ENCODE results near the gene NACA. TPM values are rescaled to one million over a fixed set of nuclear protein-coding genes. Genes with fewer than 3 reads are reported as not detected.
"Not testable (repeated sequence)": the region's sequence is repeated elsewhere in the genome, so short reads cannot be mapped to it uniquely, and the experiment has no call there.

The NACA gene
- total RNA-seq, 1 experiment from 2014 or later = 896 TPM

DNA sequence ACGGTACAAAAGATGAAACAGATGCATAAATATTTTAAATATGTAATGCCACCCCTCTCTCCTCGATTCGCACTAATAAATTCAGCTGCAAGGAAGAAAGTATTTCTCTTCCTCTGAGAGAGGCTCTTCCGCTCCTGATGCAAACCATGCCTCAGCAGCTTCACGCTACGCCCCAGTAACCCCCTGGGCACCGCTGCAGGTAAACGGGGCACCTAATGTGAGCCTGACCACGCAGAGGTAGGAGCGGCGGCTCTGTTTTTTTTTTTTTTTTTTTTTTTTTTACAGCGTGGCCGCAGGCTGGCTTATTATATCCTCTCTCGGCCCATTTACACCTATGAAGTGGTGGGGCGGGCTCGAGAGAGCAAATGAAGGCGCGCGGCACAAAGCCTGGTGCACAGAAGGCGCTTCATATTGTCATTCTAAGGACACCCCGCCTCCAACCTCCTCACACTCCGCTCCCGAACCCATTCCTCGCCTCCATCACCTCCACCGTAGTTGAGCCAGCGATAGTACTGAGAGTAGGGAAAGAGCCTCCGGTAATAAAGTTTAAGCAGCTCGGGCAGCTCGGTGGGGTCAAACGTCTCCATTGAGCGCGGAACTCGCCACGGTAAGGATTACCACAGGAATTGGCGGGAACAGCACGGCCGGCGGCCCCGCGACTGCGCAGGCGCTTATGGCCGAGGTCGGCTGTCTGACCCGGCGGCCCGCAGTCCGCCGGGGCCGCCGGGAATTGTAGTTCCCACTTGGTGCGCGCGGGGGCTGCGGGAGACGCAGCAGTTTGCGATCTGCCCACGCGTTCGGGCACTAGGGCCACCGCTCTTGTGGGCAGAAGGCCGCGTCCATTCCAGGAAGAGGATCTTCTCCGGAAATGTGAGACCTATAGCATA, 26.9 kb upstream of the NACA start, which contains the start of gene PRIM1 (continued):
- TF ChIP-seq, protein P1, sequence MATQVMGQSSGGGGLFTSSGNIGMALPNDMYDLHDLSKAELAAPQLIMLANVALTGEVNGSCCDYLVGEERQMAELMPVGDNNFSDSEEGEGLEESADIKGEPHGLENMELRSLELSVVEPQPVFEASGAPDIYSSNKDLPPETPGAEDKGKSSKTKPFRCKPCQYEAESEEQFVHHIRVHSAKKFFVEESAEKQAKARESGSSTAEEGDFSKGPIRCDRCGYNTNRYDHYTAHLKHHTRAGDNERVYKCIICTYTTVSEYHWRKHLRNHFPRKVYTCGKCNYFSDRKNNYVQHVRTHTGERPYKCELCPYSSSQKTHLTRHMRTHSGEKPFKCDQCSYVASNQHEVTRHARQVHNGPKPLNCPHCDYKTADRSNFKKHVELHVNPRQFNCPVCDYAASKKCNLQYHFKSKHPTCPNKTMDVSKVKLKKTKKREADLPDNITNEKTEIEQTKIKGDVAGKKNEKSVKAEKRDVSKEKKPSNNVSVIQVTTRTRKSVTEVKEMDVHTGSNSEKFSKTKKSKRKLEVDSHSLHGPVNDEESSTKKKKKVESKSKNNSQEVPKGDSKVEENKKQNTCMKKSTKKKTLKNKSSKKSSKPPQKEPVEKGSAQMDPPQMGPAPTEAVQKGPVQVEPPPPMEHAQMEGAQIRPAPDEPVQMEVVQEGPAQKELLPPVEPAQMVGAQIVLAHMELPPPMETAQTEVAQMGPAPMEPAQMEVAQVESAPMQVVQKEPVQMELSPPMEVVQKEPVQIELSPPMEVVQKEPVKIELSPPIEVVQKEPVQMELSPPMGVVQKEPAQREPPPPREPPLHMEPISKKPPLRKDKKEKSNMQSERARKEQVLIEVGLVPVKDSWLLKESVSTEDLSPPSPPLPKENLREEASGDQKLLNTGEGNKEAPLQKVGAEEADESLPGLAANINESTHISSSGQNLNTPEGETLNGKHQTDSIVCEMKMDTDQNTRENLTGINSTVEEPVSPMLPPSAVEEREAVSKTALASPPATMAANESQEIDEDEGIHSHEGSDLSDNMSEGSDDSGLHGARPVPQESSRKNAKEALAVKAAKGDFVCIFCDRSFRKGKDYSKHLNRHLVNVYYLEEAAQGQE (IDR thresholded peaks at IDR 0.05; ENCODE audit: low read depth) = no peak
- TF ChIP-seq, protein P2, sequence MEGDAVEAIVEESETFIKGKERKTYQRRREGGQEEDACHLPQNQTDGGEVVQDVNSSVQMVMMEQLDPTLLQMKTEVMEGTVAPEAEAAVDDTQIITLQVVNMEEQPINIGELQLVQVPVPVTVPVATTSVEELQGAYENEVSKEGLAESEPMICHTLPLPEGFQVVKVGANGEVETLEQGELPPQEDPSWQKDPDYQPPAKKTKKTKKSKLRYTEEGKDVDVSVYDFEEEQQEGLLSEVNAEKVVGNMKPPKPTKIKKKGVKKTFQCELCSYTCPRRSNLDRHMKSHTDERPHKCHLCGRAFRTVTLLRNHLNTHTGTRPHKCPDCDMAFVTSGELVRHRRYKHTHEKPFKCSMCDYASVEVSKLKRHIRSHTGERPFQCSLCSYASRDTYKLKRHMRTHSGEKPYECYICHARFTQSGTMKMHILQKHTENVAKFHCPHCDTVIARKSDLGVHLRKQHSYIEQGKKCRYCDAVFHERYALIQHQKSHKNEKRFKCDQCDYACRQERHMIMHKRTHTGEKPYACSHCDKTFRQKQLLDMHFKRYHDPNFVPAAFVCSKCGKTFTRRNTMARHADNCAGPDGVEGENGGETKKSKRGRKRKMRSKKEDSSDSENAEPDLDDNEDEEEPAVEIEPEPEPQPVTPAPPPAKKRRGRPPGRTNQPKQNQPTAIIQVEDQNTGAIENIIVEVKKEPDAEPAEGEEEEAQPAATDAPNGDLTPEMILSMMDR (IDR thresholded peaks at IDR 0.05 in 2 of 3, conservative IDR thresholded peaks at IDR 0.05 in 1 of 3; ENCODE audit: borderline replicate concordance in 1 of 3, insufficient read depth in 1 of 3, low read depth in 2 of 3, low read length in 2 of 3) = no peak
- TF ChIP-seq, protein P3, sequence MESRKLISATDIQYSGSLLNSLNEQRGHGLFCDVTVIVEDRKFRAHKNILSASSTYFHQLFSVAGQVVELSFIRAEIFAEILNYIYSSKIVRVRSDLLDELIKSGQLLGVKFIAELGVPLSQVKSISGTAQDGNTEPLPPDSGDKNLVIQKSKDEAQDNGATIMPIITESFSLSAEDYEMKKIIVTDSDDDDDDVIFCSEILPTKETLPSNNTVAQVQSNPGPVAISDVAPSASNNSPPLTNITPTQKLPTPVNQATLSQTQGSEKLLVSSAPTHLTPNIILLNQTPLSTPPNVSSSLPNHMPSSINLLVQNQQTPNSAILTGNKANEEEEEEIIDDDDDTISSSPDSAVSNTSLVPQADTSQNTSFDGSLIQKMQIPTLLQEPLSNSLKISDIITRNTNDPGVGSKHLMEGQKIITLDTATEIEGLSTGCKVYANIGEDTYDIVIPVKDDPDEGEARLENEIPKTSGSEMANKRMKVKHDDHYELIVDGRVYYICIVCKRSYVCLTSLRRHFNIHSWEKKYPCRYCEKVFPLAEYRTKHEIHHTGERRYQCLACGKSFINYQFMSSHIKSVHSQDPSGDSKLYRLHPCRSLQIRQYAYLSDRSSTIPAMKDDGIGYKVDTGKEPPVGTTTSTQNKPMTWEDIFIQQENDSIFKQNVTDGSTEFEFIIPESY (IDR thresholded peaks at IDR 0.05; ENCODE audit: extremely low read depth, insufficient replicate concordance, low read length) = no peak
- no peak for TF ChIP-seq CBX3 (IDR thresholded peaks at IDR 0.05; ENCODE audit: low read depth)

DNA sequence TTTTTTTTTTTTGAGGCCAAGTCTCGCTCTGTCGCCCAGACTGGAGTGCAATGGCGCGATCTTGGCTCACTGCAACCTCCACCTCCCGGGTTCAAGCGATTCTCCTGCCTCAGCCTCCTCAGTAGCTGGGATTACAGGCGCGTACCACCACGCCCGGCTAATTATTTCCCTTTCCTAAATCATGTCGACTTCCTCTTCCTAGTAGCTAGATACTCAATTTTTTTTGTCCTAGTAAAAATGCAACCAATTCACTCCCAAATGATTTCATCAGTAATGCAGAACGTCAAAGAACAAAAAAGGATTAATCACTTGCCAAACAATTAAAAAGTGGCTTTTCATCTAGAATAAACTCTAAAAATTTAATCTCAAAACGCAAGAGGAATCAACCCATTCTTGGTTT, 25.5 kb upstream of the NACA start:
- DNase-seq (ENCODE audit: low read depth, low spot score); ATAC-seq; H3K9ac ChIP-seq (ENCODE audit: low read length); H3K27me3 ChIP-seq (ENCODE audit: insufficient read depth, low read length); RAD21 ChIA-PET (ENCODE audit: low non-redundant PET in 1 of 2, low total read pairs in 2 of 2, uncharacterized antibody in 2 of 2, unreplicated experiment in 2 of 2); H3K9me2 ChIP-seq (ENCODE audit: insufficient read depth); BruUV-seq (replicated peaks); intact Hi-C loops (cut with micrococcal nuclease); POLR2A ChIA-PET; H4K20me1 ChIP-seq (ENCODE audit: insufficient read depth); H2AFZ ChIP-seq (ENCODE audit: low read depth, low read length, poor library complexity, severe bottlenecking); H3K27ac ChIP-seq (ENCODE audit: low read depth, low read length); CTCF ChIA-PET; H3K9me3 ChIP-seq (ENCODE audit: control insufficient read depth in 1 of 2, insufficient read depth in 1 of 2, low read depth in 1 of 2, low read length in 2 of 2): not testable (repeated sequence)
- Histone ChIP-seq H3K4me3 (replicated peaks in 1 of 2; ENCODE audit: low read depth in 1 of 2, low read length in 2 of 2) (peak overlapping the region in 1 of 2 experiments; percentile 89; a peak in 1 of 4 replicates), H3K4me1 (ENCODE audit: control insufficient read depth in 1 of 2, insufficient read depth in 2 of 2, low read length in 2 of 2) (peaks cover 3 to 15% of the 10 kb centered on the region in 2 experiments; a peak in 2 of 4 replicates), H3K4me2 (ENCODE audit: low read length) (peak overlapping the region; percentile 94; the same call in 1 of the 2 replicates), H3K36me3 (ENCODE audit: control insufficient read depth in 1 of 2, insufficient read depth in 2 of 2, low read length in 2 of 2) (peaks cover 8 to 15% of the 10 kb centered on the region in 2 experiments; a peak in 2 of 4 replicates), H3K79me2 (ENCODE audit: insufficient read depth, low read length) (peaks cover 15% of the 10 kb centered on the region)

Data from HCT116 (cell line).